Fibroblast of pulmonary artery (primary cell): Measurements from ENCODE around the gene SDK2.
A peak's percentile ranks its signal among the peaks of the same experiment; 100 is the strongest.

ENCODE experiments used
- DNase-seq: peaks from one replicate; pipeline ENCODE4 v3.0.0-alpha.2; 2010; ENCODE audit warnings: low read depth
- H3K4me3 ChIP-seq: replicated peaks from 2 replicates; pipeline ENCODE4 v1.5.1; 2011; ENCODE audit warnings: low read depth, mild to moderate bottlenecking, control low read depth, low read length, moderate library complexity
- TF ChIP-seq, protein P1 (sequence below): IDR thresholded peaks from 2 replicates; pipeline ENCODE4 v1.5.1; 2011; ENCODE audit warnings: mild to moderate bottlenecking, control low read depth, low read length, inconsistent platforms; ENCODE audit errors: missing control alignments

The SDK2 gene

DNA sequence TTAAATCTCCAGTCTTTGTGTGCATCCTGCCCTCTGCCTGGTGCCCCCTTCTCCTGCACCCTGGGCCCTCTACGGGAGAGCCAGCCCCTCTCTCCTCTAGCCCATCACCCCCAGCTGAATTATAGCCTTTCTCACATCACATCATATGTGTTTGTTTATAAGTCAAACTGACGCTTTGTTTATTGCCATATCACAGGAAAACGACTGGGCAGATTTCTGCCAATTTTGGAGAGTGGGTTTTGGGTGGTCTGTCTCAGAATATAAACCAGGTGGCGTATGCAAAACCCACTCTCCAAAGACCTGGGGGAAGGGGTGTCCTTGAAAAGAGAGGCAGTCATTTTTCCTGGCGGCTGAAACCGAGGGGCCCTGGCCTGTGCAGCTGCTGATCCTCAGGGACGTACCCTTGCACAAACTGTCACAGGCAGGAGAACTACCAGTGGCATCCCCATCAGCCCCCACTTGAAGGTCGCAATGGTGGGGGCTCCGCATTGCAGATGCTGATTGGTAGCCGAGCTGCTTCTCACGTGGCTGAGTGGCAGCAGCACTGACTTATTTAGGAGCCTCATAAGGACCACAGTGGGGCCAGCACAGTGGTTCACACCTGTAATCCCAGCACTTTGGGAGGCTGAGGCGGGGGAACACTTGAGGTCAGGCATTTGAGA, 297.6 kb downstream of the SDK2 start:
- H3K4me3 ChIP-seq, result no peak overlapping the region
- TF ChIP-seq, protein P1, sequence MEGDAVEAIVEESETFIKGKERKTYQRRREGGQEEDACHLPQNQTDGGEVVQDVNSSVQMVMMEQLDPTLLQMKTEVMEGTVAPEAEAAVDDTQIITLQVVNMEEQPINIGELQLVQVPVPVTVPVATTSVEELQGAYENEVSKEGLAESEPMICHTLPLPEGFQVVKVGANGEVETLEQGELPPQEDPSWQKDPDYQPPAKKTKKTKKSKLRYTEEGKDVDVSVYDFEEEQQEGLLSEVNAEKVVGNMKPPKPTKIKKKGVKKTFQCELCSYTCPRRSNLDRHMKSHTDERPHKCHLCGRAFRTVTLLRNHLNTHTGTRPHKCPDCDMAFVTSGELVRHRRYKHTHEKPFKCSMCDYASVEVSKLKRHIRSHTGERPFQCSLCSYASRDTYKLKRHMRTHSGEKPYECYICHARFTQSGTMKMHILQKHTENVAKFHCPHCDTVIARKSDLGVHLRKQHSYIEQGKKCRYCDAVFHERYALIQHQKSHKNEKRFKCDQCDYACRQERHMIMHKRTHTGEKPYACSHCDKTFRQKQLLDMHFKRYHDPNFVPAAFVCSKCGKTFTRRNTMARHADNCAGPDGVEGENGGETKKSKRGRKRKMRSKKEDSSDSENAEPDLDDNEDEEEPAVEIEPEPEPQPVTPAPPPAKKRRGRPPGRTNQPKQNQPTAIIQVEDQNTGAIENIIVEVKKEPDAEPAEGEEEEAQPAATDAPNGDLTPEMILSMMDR, result no peak
- no peak for DNase-seq

DNA sequence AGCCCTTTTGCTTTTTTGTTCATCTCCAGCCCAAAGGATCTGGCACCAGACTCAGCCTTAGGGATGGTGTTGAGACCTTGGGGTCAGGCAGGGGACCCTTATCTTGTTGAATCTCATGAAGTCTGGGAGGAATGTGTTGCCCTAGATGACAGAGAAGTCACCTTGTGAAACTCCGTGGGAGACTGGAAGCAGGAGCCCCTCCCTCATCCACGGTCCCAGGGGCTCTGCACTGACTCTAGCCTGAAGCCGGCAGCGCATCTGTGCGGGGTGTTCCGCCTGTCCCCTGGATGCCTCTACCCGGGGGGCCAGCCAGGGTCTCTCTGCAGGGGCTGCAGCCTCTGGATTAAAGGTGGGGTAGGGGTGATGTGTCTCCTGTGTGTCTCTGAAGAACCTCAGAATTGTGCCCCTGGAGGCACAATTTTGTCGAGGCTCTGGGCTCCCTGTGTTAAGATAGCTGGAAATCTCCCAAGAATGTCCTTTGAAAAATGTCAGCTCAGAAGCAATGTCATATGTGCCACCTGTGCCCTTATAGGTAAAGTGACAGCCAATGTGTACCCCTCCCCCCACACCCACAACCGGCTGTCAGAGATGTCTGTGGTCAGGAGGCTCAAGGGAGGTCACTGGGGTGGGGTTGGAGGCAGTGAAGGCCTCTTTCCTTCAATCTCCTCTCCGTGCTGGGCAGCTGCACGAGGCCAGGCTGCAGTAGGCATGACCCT, 300.3 kb downstream of the SDK2 start:
- H3K4me3 ChIP-seq, result no peak overlapping the region
- DNase-seq, result no peak
- TF ChIP-seq, protein P1, result no peak

DNA sequence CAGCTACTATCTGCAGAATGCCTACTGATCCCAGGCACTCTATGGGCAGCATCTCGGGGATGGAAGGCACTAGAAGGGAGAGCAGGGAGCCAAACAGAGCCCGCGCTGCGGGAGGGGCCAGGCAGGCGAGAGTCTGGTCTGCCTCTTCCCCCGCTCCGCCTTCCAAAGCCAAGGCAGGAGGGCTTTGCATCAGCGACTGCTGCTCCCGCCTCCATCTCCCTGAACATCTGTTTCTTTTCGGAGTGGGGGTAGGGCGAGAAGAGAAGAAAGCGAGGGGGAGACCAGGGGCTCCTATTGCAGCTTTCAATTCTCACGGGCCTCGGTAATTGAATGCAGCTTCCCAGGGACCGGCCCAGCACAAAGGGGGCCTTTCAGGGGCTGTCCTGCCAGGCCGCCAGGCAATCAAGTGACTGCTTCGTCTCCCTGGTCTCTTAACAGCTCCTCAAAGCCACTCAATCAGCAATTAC, 301.0 kb downstream of the SDK2 start:
- TF ChIP-seq, protein P1, result no peak
- peak; percentile 89 for DNase-seq
- H3K4me3 ChIP-seq, result peak overlapping the region; percentile 9

DNA sequence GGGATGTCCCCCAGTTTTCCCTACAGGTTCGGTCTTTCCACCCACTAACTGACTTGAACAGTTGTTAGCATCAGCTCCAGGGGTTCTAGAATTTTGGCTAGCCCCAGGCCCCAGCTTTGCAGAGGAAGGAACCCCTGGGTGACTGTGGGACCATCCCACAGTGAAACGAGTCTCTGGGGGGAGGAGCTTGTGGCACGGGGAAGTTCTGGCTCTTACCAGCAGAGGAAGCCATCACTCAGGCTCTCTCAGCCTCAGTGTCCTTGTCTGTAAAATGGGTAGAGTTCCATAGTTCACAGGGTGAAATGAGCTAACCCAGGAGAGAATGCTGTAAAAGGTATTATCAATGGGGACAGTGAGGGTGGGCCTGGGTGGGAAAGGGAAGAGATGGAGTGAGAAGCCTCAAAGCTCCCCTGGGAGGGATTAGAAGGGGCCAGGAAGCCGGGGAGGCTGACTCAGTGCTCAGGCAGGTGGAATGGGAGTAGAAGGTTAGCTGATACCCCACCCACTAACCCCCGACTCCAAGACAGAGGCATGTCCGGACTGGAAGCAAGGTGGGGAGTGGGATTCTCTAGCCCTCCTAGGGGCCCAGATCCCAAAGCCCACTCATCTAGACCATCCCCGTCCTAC, 301.6 kb downstream of the SDK2 start:
- TF ChIP-seq, protein P1, result peak; percentile 35

DNA sequence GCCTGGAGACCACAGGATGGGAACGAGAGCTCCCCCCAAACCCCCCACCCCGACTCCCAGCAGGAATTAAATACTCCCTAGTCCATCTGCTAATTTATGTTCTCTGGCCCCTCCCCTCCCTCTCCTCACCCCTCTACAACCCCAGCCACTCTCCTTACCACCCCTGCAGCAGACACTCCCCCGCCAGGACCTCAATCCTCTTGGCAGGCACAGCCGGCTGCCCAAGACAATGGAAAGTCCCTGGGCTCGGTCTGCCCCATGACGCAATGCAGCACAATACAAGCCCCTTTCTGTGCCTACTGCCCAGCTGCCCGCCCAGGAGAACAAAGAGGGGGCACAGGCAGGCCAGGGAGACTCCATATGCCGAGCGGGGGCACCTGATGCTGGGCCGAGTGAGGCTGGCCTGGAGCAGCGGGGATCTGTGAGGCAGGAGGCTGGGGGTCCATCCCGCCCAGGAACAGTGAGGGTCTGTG, 302.2 kb downstream of the SDK2 start:
- DNase-seq, result peak; percentile 98
- H3K4me3 ChIP-seq, result no peak overlapping the region

More for the DNA sequence above, 301.6 kb downstream of the SDK2 start:
- peak; percentile 74 for DNase-seq
- peak overlapping the region; percentile 9 for H3K4me3 ChIP-seq

DNA sequence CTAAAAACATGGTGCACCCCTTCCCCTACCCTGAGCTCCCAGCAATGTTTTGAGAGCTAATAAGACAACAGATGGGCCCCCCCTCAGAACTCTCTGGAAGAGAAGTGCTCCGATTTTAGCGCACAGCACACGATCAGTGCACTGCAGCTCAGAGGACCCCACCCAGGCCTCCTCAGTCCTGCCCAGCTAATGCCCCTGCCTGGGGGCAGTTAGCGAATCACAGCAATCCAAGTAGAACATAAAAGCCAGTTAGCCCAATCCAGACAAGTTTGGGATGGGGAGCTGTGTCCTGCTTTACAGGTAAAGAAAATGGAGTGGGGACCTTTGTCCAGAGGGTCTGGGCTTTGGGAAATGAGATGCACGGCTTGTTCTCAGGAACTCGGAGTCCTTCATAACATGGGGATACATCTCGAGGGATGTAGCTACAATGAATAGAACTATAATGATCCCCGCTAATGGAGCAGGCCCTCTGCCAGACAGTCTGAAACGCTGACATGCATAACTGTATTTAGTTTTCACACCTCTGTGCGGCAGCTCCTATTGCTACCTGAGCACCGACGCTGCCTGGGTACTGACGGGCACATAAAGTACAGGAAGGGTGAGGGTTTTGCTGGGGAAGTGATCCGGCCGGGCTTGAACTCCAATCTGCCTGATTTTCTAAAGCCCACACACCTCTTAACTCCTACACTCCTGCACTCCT, 302.7 kb downstream of the SDK2 start:
- no peak for DNase-seq
- no peak overlapping the region for H3K4me3 ChIP-seq
- TF ChIP-seq, protein P1, result no peak

More for the DNA sequence above, 302.2 kb downstream of the SDK2 start:
- TF ChIP-seq, protein P1, result no peak
